ENCODE results near the gene MLST8.
"Not testable (repeated sequence)": the region's sequence is repeated elsewhere in the genome, so short reads cannot be mapped to it uniquely, and the experiment has no call there.

MLST8 gene

DNA sequence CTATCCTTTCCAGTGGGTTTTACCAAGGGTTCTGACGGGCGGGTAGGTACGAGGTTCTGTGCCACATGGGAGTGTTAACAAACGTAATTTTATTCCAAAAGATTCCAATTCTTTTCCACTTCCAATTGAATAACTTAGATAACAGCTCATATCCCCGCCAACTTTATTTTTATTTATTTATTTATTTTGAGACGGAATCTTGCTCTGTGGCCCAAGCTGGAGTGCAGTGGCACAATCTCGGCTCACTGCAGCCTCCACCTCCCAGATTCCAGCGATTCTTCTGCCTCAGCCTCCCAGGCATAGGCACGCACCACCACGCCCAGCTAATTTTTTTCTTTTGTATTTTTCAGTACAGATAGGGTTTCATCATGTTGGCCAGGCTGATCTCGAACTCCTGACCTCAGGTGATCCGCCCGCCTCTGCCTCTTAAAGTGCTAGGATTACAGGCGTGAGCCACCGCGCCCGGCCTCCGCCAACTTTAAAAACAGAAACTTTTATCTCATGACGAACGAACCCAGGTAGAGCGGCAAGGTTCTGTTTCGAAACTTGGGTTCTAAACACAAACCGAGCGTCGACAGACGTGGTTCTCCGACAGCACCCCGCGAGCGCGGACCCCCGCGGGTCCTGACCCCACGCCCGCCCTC is 45.5 kb downstream of the MLST8 start:
- peak; percentile 22 for DNase-seq

GRCh38 chr16:2251296-2252111 is 46.2 kb downstream of the MLST8 start, which contains the start of gene ECI1:
Gene ECI1 (minus strand): TSS chr16:2251587. CDS start chr16:2251566, 21 bp downstream.
- DNase-seq = peak; percentile 94

DNA sequence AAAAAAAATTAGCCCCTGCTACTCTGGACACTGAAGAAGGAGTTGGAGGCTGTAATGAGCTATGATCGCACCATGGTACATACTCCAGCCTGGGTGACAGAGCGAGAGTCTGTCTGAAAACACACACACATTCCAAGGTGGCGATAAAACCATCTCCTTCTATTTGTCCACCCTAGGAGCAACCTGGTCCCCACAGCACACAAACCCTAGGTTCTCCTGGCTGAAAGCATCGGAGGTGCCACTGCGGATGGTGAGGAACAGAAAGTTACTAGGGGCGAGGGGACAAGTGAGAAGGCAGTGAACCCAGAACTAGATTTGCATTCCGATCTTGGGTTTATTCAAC is 47.5 kb downstream of the MLST8 start:
- DNase-seq = no peak

GRCh38 chr16:2253293-2253692 is 48.0 kb downstream of the MLST8 start:
- no peak for DNase-seq

DNA sequence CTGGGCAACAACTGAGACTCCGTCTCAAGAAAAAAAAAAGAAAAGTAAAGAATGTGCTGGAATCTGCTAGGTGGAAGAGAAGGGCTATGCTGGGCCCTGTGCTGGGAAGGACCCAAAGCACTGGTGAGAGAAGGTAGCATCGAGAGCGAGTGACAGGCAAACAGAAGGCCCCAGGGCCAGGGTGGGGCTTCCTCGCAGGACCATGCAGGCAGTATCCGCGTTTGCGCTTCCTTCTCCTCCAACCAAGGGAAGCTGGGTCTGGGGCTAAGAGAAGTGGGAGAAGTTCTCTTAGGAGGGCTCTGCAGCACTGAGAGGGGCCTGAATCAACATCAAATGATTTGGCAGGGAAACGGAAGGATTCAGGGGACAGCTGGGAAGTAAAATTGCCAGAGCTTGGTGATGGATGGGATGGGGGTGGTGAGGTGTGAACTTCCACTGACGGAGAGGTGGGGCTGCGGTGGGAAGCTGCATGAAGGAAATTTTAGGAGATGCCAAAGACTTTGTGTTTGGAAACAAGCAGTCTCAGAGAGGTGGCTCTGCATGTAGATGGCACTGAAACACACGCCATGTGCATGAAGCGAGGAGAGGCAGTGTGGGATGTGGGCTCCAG is 51.4 kb downstream of the MLST8 start:
- no peak for DNase-seq

DNA sequence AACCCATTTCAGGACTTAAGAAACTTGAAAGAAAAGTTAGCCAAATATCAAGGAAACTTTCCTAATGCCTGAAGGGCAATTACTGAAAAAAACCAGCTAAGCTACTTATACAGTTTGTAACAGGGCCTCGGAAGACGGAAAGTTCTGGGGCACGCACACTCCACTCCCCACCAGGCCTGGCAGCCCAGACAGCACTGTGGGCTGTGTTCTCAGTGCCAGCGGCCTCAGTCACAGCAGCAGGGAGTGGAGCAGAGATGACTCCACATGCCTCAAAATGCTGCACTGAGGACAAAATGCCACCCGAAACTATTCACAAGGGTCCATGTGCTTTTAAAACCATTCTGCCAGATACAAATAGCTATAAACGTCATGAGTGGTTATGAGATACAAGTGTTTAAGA is 52.5 kb downstream of the MLST8 start:
- no peak for DNase-seq

- not testable (repeated sequence) for DNase-seq
These were observed 53.3 kb downstream of the MLST8 start for GRCh38 chr16:2258530-2258929.

Measured in fibroblast of skin of scalp (primary cell).